Measurements from ENCODE around the gene NEDD4L.
"Not testable (repeated sequence)": the region's sequence is repeated elsewhere in the genome, so short reads cannot be mapped to it uniquely, and the experiment has no call there.

The NEDD4L gene

GRCh38 chr18:58360324-58360723, 316.3 kb downstream of the NEDD4L start:
- DNase-seq = no peak

DNA sequence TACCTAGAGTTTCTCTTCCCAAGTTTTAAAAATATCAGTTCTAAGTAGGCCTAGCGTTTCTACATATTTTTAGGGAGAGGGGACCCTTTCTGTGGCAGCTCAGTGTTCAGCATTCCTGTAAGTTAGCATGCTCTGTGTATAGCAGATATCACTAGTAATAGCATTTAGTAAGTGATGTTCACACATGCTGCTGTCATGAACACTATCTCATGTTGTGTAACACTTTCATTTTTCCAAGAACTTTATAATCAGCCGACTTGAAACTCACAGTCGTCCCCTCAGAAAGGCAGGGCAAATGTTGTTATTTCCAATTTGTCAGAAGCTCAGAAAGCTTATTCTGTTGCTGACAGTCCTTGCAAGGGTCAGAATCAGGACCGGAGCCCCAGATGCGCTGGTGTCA, 317.2 kb downstream of the NEDD4L start:
- DNase-seq = no peak

- DNase-seq = peak; percentile 32
Measured at GRCh38 chr18:58362027-58362575, 318.1 kb downstream of the NEDD4L start.

GRCh38 chr18:58362829-58363271, 318.8 kb downstream of the NEDD4L start:
- no peak for DNase-seq

DNA sequence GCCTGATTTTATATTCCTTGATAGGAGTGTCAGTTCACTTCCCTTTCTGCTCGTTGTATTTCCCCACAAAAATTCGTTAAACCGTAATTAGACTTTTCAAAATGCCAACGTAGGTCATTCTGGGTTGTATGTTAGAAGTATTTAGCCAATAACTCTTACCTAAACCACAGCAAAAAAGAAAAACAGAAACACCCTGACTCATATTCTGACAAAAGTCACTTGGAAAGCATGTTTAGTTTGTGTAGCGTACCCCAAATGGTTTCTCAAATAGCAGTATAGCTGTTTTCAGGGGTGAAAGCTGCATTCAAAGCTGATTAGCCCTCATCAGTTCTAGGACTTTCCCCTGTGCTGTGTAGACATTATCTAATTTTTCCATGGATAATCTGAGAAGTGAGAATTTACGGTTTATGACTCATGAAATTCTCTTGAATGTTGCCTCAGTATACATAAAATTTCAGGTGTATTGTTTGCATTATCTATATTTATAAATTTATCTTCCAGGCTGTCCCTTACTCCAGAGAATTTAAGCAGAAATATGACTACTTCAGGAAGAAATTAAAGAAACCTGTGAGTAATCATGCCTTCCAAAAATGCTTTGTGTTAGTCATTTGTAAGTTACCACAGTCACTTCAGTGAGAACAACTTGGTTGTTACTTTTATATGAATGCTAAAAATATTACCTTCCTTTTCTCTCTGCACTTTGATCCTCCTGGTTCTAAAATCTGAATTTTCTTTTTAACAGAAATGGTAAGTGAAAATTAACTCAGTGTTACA, 319.9 kb downstream of the NEDD4L start:
- DNase-seq = no peak

DNA sequence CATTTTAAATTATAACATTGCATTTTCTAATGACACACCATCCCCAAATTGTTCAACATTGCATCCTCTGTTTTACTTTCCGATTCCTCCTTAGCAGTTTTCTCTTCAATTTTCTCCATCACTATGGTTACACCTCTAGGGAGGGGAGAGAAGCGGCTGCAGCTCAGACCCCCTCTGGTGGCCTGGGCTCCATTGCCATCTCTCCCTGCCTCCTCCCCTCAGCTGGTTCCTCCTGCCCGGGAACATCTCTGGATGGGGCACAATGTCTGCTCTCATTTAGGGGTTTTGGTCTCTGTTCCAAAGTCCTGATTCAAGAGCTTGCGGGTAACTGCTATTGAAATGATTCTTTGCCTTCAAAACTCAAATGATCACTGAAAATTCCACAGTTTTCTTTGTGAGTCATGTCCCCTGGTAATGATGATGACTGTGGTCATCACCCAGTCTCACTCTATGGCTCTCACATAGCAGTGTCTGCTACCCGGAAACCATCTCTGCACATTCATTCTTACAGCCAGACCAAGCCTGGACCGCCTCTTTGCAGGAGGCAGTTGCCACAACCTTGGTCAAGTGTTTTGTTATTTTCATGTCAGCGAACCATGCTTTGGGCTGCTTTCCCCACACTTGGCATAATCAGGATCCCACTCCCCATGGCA, 321.0 kb downstream of the NEDD4L start:
- no peak for DNase-seq

GRCh38 chr18:58367425-58368140, 323.6 kb downstream of the NEDD4L start:
- DNase-seq = no peak

- DNase-seq = no peak
Measured at GRCh38 chr18:58369616-58370015, 325.6 kb downstream of the NEDD4L start.

DNA sequence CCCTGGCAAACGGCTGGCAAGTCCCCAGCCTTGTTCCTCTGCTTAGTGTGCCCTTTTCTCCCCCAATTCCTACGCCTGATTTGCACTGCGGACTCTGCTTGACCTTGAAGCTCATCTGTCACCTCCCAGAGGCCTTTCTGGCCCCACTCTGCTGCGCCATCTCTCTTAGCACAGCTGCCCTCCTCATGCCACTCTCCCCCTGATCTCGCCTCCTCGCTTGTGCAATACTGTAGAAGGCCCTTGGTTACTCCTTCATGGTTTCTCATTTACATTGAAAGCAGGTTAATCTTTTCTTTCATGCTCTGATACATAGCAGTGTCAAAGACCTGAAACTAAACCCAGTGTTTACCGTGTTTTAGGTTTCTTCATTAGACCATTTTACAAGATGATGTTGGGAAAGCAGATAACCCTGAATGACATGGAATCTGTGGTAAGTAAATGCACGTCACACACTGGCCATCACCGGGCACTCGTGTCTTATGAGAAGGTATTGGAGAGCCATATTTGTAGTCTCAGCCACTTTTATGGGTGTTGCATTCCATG, 326.1 kb downstream of the NEDD4L start:
- no peak for DNase-seq

- no peak for DNase-seq
Measured at GRCh38 chr18:58370612-58371011, 326.6 kb downstream of the NEDD4L start.

DNA sequence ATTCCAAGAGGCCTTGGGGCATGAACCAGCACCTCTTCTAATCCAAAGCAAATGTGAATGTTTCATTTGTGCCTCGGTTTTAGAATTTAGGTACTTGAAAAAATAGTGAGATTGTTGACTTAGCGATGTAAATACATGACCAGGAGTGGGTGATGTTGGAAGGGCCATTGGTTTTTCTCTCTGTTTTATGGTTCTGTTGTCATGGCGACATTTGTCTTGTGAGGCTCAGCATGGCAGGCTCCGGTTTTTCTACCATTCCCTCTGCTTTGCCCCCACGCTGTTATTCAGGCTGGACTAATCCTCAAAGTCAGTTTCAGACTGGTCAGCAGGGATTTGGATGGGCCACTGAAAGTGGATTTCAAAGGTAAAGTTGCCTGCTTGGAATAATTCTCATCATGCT, 329.5 kb downstream of the NEDD4L start:
- no peak for DNase-seq

DNA sequence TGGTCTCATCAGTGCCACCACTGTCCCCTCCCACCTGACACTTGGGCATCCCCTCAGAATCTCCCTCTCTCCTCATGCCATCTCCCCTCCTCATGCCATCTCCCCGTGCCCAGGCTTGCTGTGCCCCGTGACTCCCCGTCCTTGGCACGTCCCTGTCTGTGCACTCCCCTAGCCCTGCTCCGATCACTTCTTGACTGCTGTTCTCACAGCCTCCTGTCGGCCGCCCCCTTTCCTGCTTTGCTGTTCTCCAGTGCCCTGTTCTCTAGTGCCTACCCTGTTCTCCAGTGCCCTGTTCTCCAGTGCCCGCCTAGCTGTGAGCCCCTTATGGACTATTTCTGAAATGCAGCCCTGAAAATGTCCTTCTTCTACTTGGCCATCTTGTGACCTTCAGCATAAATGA, 331.0 kb downstream of the NEDD4L start:
- DNase-seq = no peak

DNA sequence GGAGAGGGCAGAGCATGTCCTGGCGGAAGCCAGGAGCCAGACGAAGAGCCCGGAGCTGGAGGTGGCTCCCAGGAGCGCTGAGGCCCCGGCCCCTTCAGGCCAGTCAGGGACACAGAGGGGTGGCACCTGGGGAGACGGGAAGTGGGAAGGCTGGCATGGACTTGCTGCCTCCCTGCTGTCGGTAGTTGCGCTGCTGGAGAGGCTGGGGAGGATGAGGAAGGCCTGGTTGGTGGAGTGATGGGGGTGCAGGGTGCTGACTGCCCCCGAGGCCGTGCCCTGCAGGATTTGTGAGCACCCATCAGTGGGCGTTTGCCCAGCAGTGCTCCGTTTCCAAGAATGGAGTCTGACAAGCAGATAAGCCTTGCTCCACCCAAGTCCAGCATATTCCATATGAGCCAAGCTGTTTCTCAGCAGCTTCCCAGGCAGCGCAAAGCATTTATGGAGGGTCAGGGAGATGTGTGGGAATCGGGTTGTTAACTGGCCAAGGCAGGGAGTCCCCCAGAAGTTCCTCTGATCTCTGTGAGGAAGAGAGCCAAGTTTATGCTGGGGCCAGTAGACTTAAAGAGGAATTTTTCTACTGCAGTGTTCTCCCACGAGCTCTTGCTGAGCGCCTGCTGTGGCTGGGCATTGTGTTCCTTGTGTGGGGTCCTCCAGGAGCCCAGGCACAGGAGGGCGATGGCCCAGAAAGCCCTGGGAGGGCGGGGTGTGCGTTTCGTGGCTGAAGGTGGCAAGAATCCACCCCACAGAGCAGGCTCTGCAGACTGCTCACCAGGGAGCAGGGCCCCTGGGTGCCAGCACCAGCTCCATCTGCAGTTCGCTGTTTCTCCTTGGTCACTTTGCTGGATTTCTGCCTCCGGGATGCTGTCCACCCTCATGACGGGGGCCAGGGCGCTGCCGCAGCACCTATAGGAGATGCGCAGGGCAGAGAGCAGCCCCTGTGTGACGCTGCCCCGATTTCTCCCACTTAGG, 334.7 kb downstream of the NEDD4L start:
- DNase-seq = no peak

GRCh38 chr18:58379443-58379842, 335.4 kb downstream of the NEDD4L start:
- no peak for DNase-seq

DNA sequence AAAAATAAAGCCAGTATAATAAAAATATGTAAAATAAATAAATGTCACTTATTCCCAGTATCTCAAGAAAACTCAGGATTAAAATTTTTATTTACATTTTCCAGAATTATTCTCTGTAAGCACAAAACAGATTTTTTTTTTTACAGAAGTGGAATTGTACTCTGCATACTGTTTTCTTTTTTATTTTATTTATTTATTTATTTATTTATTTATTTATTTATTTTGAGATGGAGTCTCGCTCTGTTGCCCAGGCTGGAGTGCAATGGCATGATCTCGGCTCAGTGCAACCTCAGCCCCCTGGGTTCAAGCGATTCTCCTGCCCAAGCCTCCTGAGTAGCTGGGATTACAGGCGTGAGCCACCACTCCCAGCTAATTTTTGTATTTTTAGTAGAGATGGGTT, 336.1 kb downstream of the NEDD4L start:
- not testable (repeated sequence) for DNase-seq

GRCh38 chr18:58381676-58382411, 337.8 kb downstream of the NEDD4L start:
- no peak for DNase-seq

DNA sequence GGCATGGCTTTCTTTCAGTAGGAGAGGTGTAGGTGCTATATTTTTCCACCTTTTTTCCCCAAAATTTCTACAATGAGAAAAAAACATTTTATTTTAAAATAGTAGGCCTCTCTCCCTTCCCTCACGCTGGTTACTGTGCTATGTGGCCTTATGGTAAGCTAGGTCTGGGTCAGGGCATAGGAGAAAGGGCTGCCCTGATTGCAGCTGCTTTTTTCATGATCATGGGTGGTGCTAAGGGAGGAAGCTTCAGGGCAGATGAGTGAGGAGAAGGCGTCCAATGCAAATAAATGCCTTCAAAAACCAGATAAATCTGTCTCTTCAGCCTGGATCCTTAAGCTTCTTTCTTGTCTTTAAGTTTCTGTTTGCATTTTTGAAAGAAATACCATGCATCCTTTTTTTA, 338.4 kb downstream of the NEDD4L start:
- DNase-seq = no peak

GRCh38 chr18:58385472-58385871, 341.4 kb downstream of the NEDD4L start:
- DNase-seq = no peak

- no peak for DNase-seq
Measured at GRCh38 chr18:58386780-58387179, 342.8 kb downstream of the NEDD4L start.

DNA sequence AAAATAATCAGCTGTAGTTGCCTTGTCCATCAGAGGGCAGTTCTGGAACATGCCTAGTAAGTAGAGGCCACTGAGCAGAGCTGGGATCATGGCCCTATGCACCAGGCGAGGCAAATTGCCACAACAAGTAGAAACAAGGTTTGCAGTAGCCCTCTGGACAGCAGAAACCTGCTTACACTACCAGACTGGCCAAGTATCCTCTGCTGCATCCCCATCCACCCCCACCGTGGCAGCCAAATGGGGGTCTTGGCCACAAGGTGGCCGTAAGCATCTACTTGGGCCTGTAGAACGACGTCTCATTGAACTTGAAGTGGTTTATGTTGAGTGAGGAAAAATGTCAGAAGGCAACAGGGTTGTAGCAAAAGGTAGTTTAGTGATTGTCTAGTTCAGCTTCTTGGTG, 343.7 kb downstream of the NEDD4L start:
- DNase-seq = no peak

DNA sequence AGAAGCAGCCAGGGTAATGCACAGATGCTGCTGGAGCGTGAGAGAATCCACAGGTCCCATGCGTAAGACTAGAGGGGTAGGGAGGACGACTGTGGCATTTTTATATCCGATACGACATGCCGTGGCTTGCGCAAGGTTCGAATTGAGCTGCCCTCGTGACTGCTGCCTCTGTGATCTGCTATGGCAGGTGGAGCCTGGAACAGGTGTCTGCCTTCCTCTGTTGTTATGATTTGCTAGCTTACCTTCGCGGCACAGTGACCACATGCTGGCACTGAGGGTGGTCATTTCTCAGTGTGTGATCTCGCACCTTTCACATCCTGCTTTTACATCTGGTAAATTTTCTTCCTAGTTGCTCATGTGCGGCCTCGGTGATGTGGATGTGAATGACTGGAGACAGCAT, 344.7 kb downstream of the NEDD4L start:
- no peak for DNase-seq
